PFSK-1 (cell line): ENCODE results near the gene SETX.

ENCODE experiments used
- FOXP2 ChIP-seq: optimal IDR thresholded peaks from 2 replicates; pipeline ENCODE3; 2011; ENCODE audit warnings: borderline replicate concordance, control low read depth, inconsistent platforms; ENCODE audit not compliant: insufficient read depth; ENCODE audit errors: extremely low read length, extremely low read depth
- POLR2AphosphoS5 ChIP-seq: IDR thresholded peaks from 2 replicates; pipeline ENCODE4 v1.6.1; 2012; ENCODE audit warnings: low read depth, mild to moderate bottlenecking, control low read depth, low read length, moderate library complexity
- REST ChIP-seq, 2 experiments: IDR thresholded peaks; 2 replicates each; pipeline versions ENCODE4 v1.6.1 to v1.8.0; 2011 to 2012; ENCODE audit warnings: low read depth in 2 of 2, low read length in 2 of 2, control low read depth in 1 of 2, inconsistent platforms in 1 of 2, mild to moderate bottlenecking in 1 of 2, moderate library complexity in 1 of 2; ENCODE audit not compliant: insufficient read depth in 1 of 2
- SIN3A ChIP-seq: IDR thresholded peaks from 2 replicates; pipeline ENCODE4 v1.6.1; 2012; ENCODE audit warnings: mild to moderate bottlenecking, low read length, moderate library complexity, borderline replicate concordance; ENCODE audit not compliant: insufficient read depth
- TAF1 ChIP-seq: IDR thresholded peaks from 2 replicates; pipeline ENCODE4 v1.6.1; 2012; ENCODE audit warnings: low read length, control low read depth, borderline replicate concordance; ENCODE audit not compliant: insufficient read depth

The SETX gene

GRCh38 chr9:132267660-132268059, 87.1 kb downstream of the SETX start:
- TF ChIP-seq REST (IDR thresholded peaks at IDR 0.05; ENCODE audit: insufficient read depth in 1 of 2, low read depth in 2 of 2, low read length in 2 of 2) (no peak), FOXP2 (no peak), SIN3A (no peak), TAF1 (no peak), POLR2AphosphoS5 (no peak)

DNA sequence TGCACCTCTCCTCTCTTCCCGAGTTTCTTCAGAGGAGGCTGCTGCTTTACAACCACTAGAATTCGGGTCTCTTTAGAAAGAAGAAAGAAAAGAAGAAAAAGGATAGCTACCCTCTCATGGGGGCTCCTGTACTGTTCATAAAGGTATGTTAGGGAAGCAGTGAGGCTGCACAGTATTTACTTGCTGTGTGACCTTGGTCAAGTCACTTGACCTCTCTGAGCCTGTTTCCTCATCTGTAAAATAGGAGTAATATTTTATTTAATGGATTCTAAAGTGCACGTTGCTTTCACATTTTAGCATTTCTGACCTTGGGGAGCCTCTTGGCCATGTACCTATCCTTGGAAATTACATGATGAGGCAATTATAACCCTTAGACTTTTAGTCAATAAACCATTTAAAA, 88.8 kb downstream of the SETX start:
- TF ChIP-seq FOXP2 (no peak), REST (IDR thresholded peaks at IDR 0.05; ENCODE audit: insufficient read depth in 1 of 2, low read depth in 2 of 2, low read length in 2 of 2) (no peak), POLR2AphosphoS5 (no peak), SIN3A (no peak)

GRCh38 chr9:132260846-132261245, 93.9 kb downstream of the SETX start:
- no peak for TF ChIP-seq FOXP2
- TF ChIP-seq SIN3A: no peak
- TF ChIP-seq POLR2AphosphoS5: no peak
- no peak for TF ChIP-seq TAF1
- no peak for TF ChIP-seq REST (IDR thresholded peaks at IDR 0.05; ENCODE audit: insufficient read depth in 1 of 2, low read depth in 2 of 2, low read length in 2 of 2)

DNA sequence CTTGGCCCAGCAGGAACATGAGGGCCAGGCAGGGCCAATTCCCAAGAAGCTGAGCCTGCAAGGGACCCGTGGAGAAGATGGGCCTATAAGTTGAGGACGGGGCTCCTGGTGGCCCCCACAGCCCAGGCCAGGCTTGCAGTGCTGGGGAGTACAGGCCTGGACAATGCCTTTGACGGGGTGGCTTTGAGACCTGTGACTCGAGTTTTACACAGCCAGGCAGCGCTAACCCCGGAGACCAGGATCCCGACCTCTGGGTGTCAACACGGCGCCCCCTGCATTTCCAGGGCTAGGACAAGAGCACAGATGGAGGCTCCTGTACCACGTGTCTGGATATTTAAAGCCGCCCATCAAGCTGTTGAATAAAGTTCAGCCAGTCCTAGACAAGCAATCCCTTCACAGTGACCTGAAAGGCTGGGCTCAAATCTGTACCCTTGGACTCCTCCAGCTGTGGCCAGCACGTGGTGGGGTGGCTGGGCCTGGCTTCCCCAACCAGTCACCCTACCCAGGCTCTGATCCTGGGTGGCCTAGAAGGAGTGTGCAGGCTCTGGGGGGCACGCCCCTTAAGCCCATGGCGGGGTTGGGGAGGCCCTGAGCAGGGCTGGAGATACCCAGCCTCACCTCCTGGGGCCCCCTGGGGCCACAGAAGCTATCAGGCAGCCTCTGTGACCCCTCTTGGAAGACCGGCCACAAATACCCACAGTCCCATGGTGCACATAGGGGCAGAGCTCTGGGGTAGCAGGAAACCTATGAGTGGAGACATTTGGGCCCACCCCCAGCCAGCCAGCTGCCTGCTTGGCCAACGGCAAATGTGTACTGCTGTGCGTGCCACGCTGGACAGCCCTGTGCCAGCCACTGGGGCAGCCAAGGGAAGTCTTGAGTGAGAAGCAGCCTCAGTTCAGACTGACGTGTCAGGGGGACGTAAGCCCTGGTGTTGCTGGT, 104.2 kb downstream of the SETX start:
- no peak for TF ChIP-seq REST (IDR thresholded peaks at IDR 0.05; ENCODE audit: insufficient read depth in 1 of 2, low read depth in 2 of 2, low read length in 2 of 2)
- TF ChIP-seq SIN3A: no peak
- TF ChIP-seq TAF1: no peak
- no peak for TF ChIP-seq POLR2AphosphoS5
- TF ChIP-seq FOXP2: no peak
